Lung (tissue), 12 donors: ENCODE data around the gene STRBP. TPM values are rescaled to one million over a fixed set of nuclear protein-coding genes. Genes with fewer than 3 reads are reported as not detected.
"Not testable (repeated sequence)": the region's sequence is repeated elsewhere in the genome, so short reads cannot be mapped to it uniquely, and the experiment has no call there.

Source experiments
- ATAC-seq: fragments of 200-7000 bp; cut with Tn5 transposase; one replicate; pipeline ENCODE4 v1.9.1; 2020; ENCODE audit warnings: moderate number of reproducible peaks; ENCODE audit not compliant: insufficient read depth, low FRiP score
- DNase-seq, 3 donors: peaks; one replicate each; pipeline ENCODE4 v3.0.0-alpha.2; 2013 to 2017
- H3K27ac ChIP-seq, 2 donors: one replicate each; pipeline ENCODE4 v1.5.1; 2013; ENCODE audit warnings: mild to moderate bottlenecking in 2 of 2, moderate library complexity in 2 of 2, control low read depth in 1 of 2, inconsistent platforms in 1 of 2, low read depth in 1 of 2, low read length in 1 of 2
- H3K27me3 ChIP-seq, 3 donors: one replicate each; pipeline ENCODE4 v1.5.1; 2013; ENCODE audit warnings: low read length in 2 of 3; ENCODE audit not compliant: control insufficient read depth in 3 of 3, insufficient read depth in 3 of 3
- H3K36me3 ChIP-seq, 4 donors: one replicate each; pipeline ENCODE4 v1.5.1; 2013; ENCODE audit warnings: low read length in 4 of 4, mild to moderate bottlenecking in 1 of 4, moderate library complexity in 1 of 4; ENCODE audit not compliant: control insufficient read depth in 4 of 4, insufficient read depth in 4 of 4
- H3K4me1 ChIP-seq, 5 donors: one replicate each; pipeline ENCODE4 v1.5.1; 2013; ENCODE audit warnings: low read length in 5 of 5, mild to moderate bottlenecking in 2 of 5, moderate library complexity in 1 of 5; ENCODE audit not compliant: control insufficient read depth in 5 of 5, insufficient read depth in 5 of 5
- H3K4me3 ChIP-seq: one replicate; pipeline ENCODE4 v1.5.1; 2013; ENCODE audit warnings: mild to moderate bottlenecking, control low read depth, moderate library complexity
- H3K9ac ChIP-seq, 2 donors: one replicate each; pipeline ENCODE4 v1.5.1; 2013; ENCODE audit warnings: low read length in 2 of 2, control low read depth in 1 of 2; ENCODE audit not compliant: insufficient read depth in 1 of 2
- H3K9me3 ChIP-seq, 4 donors: one replicate each; pipeline ENCODE4 v1.5.1; 2013; ENCODE audit warnings: low read length in 3 of 4, mild to moderate bottlenecking in 1 of 4, moderate library complexity in 1 of 4; ENCODE audit not compliant: control insufficient read depth in 4 of 4, insufficient read depth in 3 of 4
- WGBS, 2 donors: extraction: QIAGEN DNeasy Blood & Tissue Kit; methylation state at CpG; one replicate each; pipeline ENCODE4 v1.1.7; 2013; 5-methylcytosine and 5-hydroxymethylcytosine counted together
- polyA plus RNA-seq, 2 donors: library from polyadenylated mRNA; stranded (reverse); fragments of 200-250 nt; gene quantifications; one replicate each; pipeline ENCODE4 v1.2.1, GENCODE V29; 2013
- total RNA-seq, 2 donors: library from RNA; depleted of rRNA in 1 of 2; stranded (reverse); fragments of >200 nt in 1 of 2; gene quantifications; one replicate each; pipeline ENCODE4 v1.2.1, GENCODE V29; 2014 to 2021
- TF ChIP-seq, protein P1 (sequence below): IDR thresholded peaks from 2 replicates; pipeline ENCODE4 v1.5.1; 2012; ENCODE audit warnings: mild to moderate bottlenecking; ENCODE audit errors: control extremely low read depth, extremely low read depth
- donor health status: control.
- donor health status: control.
- donor health status: Bipolar disorder and iron deficiency.
- donor health status: healthy.
- donor health status: DM: yes; HTN: yes; CAD: no.

Gene STRBP
- total and polyA plus RNA-seq, 4 donors, result 8.3 to 27.2 (median 21.1) TPM

- no peak overlapping the region for H3K9ac ChIP-seq
Observed at GRCh38 chr9:123278361-123278760, 10.0 kb upstream of the STRBP start.

GRCh38 chr9:123276551-123276950 lies 8.2 kb upstream of the STRBP start:
- H3K4me1 ChIP-seq, result no peaks in the 10 kb centered on the region
- H3K36me3 ChIP-seq, result no peaks in the 10 kb centered on the region
- TF ChIP-seq, protein P1, sequence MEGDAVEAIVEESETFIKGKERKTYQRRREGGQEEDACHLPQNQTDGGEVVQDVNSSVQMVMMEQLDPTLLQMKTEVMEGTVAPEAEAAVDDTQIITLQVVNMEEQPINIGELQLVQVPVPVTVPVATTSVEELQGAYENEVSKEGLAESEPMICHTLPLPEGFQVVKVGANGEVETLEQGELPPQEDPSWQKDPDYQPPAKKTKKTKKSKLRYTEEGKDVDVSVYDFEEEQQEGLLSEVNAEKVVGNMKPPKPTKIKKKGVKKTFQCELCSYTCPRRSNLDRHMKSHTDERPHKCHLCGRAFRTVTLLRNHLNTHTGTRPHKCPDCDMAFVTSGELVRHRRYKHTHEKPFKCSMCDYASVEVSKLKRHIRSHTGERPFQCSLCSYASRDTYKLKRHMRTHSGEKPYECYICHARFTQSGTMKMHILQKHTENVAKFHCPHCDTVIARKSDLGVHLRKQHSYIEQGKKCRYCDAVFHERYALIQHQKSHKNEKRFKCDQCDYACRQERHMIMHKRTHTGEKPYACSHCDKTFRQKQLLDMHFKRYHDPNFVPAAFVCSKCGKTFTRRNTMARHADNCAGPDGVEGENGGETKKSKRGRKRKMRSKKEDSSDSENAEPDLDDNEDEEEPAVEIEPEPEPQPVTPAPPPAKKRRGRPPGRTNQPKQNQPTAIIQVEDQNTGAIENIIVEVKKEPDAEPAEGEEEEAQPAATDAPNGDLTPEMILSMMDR, result no peak
- H3K9ac ChIP-seq, result no peak overlapping the region
- H3K4me3 ChIP-seq, result no peak overlapping the region
- H3K9me3 ChIP-seq, result no peaks in the 10 kb centered on the region
- no peak for DNase-seq
- no peak overlapping the region for H3K27ac ChIP-seq
- ATAC-seq, result no peak
- no peaks in the 10 kb centered on the region for H3K27me3 ChIP-seq

More at GRCh38 chr9:123278361-123278760, 10.0 kb upstream of the STRBP start:
- no peaks in the 10 kb centered on the region for H3K9me3 ChIP-seq
- 85 to 86% methylated on average over 3 of the region's 3 CpGs for WGBS, 2 donors
- no peak overlapping the region for H3K4me3 ChIP-seq
- peaks cover 0 to 3% (median 0%) of the 10 kb centered on the region in 3 donors for H3K27me3 ChIP-seq
- H3K27ac ChIP-seq, result no peak overlapping the region
- no peaks in the 10 kb centered on the region for H3K36me3 ChIP-seq
- DNase-seq (no peak), ATAC-seq (no peak)
- H3K4me1 ChIP-seq, result peaks cover 0 to 4% (median 0%) of the 10 kb centered on the region in 5 donors
- TF ChIP-seq, protein P1, result no peak

DNA sequence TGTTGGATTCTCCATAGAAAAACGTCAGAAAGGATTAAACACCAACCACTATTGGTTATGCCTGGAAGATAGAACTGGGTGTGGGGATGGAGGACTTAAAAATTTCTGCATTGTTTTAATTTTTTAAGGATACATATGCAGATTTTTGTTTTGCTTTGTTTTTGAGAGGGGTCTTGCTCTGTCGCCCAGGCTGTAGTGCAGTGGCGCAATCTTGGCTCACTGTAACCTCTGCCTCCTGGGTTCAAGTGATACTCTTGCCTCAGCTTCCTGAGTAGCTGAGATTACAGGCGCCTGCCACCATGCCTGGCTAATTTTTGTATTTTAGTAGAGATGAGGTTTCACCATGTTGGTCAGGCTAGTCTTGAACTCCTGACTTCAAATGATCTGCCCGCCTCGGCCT lies 2.7 kb upstream of the STRBP start:
- ATAC-seq, H3K4me3 ChIP-seq, H3K9ac ChIP-seq, H3K4me1 ChIP-seq, H3K9me3 ChIP-seq, H3K27ac ChIP-seq, DNase-seq, H3K36me3 ChIP-seq, H3K27me3 ChIP-seq: not testable (repeated sequence)
- WGBS, 2 donors, result 87 to 88% methylated on average over 6 of the region's 6 CpGs

DNA sequence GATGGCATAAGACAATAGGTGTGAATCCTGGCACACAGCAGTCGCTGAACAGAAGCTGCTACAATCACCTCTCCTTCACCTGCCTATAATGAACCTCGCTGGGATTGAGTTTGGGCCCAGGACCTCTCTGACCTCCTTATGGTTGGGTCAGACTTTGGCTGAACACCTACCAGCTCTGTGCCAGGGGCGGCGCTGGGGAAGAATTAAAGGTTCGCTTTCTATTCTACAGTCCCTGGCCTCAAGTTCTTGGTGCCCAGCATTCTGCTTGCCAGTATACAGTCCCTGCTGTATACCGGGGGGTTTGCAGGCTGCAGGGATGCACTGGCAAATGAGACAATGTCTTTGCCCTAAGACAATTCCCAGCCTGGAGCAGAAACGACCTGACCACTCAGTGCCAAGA lies 895 bp upstream of the STRBP start:
- DNase-seq (no peak), ATAC-seq (no peak)
- Histone ChIP-seq H3K27me3 (peaks cover 0 to 6% (median 0%) of the 10 kb centered on the region in 3 donors), H3K4me3 (no peak overlapping the region), H3K9ac (no peak overlapping the region), H3K4me1 (peaks cover 0 to 8% (median 3%) of the 10 kb centered on the region in 5 donors), H3K27ac (peak overlapping the region in 1 of 2 donors; percentile 61), H3K36me3 (no peaks in the 10 kb centered on the region), H3K9me3 (no peaks in the 10 kb centered on the region)
- 72 to 74% methylated on average over 7 of the region's 7 CpGs for WGBS, 2 donors
- TF ChIP-seq, protein P1, result no peak
